GM12878 (cell line): ENCODE results near the gene NCKAP5.

Source experiments
- CTCF ChIP-seq, 3 experiments: IDR thresholded peaks in 2 of 3; conservative IDR thresholded peaks in 1 of 3; 2 replicates each; pipeline ENCODE4 v1.5.1; 2011; ENCODE audit warnings: low read depth in 3 of 3, low read length in 3 of 3, mild to moderate bottlenecking in 3 of 3, control low read depth in 2 of 3, moderate library complexity in 2 of 3, inconsistent platforms in 1 of 3, mixed read lengths in 1 of 3; ENCODE audit not compliant: control insufficient read depth in 2 of 3, insufficient read depth in 1 of 3; ENCODE audit errors: extremely low read depth in 1 of 3
- RFX5 ChIP-seq: IDR thresholded peaks from 2 replicates; pipeline ENCODE4 v1.6.1; 2011; ENCODE audit warnings: low read depth, low read length, improper control_type of control experiment

GRCh38 chr2:132760971-132761370 is 807.3 kb downstream of the NCKAP5 start:
- TF ChIP-seq CTCF (IDR thresholded peaks at IDR 0.05 in 2 of 3, conservative IDR thresholded peaks at IDR 0.05 in 1 of 3; ENCODE audit: control insufficient read depth in 2 of 3, extremely low read depth in 1 of 3, insufficient read depth in 1 of 3, low read depth in 3 of 3, low read length in 3 of 3) (no peak), RFX5 (no peak)
